ENCODE data around the gene UBE2L3. TPM values are rescaled to one million over a fixed set of nuclear protein-coding genes. Genes with fewer than 3 reads are reported as not detected.

The UBE2L3 gene
- total and polyA plus RNA-seq, 2 experiments from 2014 or later: 86.3 to 136 TPM

GRCh38 chr22:21624120-21624879 is 56.8 kb downstream of the UBE2L3 start:
- ATAC-seq: peak; percentile 49

More at GRCh38 chr22:21624120-21624879, 56.8 kb downstream of the UBE2L3 start:
- peaks cover 8% of the 10 kb centered on the region for H3K36me3 ChIP-seq (ENCODE audit: insufficient read depth)
- H3K4me1 Mint-ChIP-seq: peaks cover 30% of the 10 kb centered on the region
- peaks cover 28% of the 10 kb centered on the region for H3K27me3 Mint-ChIP-seq (ENCODE audit: insufficient read depth, low read depth, poor library complexity)
- DNase-seq (ENCODE audit: low spot score): peak; percentile 89
- 0 out of 2 replicates have a peak overlapping the region, but pooled peaks have one; percentile 74 for H3K27ac ChIP-seq (ENCODE audit: low read depth)
- no peak overlapping the region for H3K4me3 ChIP-seq
- peaks cover 28% of the 10 kb centered on the region for H3K79me2 ChIP-seq (replicated peaks; ENCODE audit: insufficient read depth)
- peaks cover 37% of the 10 kb centered on the region for H3K36me3 Mint-ChIP-seq (ENCODE audit: low read depth)
- peaks cover 36% of the 10 kb centered on the region; the same call in 1 of the 2 replicates for H3F3A ChIP-seq (replicated peaks; ENCODE audit: low read depth)
- no peak for TF ChIP-seq POLR2AphosphoS5 (IDR thresholded peaks at IDR 0.05; ENCODE audit: low read depth)
- no peak for TF ChIP-seq EZH2phosphoT487 (IDR thresholded peaks at IDR 0.05; ENCODE audit: unreplicated experiment)
- TF ChIP-seq, protein P1, sequence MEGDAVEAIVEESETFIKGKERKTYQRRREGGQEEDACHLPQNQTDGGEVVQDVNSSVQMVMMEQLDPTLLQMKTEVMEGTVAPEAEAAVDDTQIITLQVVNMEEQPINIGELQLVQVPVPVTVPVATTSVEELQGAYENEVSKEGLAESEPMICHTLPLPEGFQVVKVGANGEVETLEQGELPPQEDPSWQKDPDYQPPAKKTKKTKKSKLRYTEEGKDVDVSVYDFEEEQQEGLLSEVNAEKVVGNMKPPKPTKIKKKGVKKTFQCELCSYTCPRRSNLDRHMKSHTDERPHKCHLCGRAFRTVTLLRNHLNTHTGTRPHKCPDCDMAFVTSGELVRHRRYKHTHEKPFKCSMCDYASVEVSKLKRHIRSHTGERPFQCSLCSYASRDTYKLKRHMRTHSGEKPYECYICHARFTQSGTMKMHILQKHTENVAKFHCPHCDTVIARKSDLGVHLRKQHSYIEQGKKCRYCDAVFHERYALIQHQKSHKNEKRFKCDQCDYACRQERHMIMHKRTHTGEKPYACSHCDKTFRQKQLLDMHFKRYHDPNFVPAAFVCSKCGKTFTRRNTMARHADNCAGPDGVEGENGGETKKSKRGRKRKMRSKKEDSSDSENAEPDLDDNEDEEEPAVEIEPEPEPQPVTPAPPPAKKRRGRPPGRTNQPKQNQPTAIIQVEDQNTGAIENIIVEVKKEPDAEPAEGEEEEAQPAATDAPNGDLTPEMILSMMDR (conservative IDR thresholded peaks at IDR 0.05; ENCODE audit: low read depth in 2 of 2): peak; percentile 79 to 97
- no peak for TF ChIP-seq REST (IDR thresholded peaks at IDR 0.05; ENCODE audit: unreplicated experiment)
- H3K9me2 ChIP-seq (ENCODE audit: insufficient read depth): no peaks in the 10 kb centered on the region
- H3K4me2 ChIP-seq: 0 out of 2 replicates have a peak overlapping the region, but pooled peaks have one; percentile 6
- H3K4me3 Mint-ChIP-seq: no peak overlapping the region; the same call in 2 of the 3 replicates
- no peak overlapping the region for H2AFZ ChIP-seq
- H4K20me1 ChIP-seq (replicated peaks; ENCODE audit: insufficient read depth): peaks cover 64% of the 10 kb centered on the region
- peak overlapping the region; percentile 22; the same call in 1 of the 2 replicates for H3K27ac Mint-ChIP-seq
- H3K27me3 ChIP-seq (ENCODE audit: insufficient read depth): no peaks in the 10 kb centered on the region
- H3K9me3 Mint-ChIP-seq: peaks cover 5% of the 10 kb centered on the region; the same call in 2 of the 3 replicates
- peaks cover 14% of the 10 kb centered on the region; the same call in 1 of the 2 replicates for H3K4me1 ChIP-seq (ENCODE audit: insufficient read depth)
